ENCODE measurements around the gene ADAT3.

Gene ADAT3

GRCh38 chr19:1907563-1908363 lies 2.6 kb downstream of the ADAT3 start:
- ChIA-PET CTCF (no interaction called here), POLR2A (interaction anchor here (1.4 kb wide), 1 partner anchor 11 kb away, joined by 3 read pairs; no protein-coding TSS in a partner anchor)
- DNase-seq (ENCODE audit: extremely low spot score) = no peak
- TF ChIP-seq FOXK2 (IDR thresholded peaks at IDR 0.05) (no peak), ELF4 (IDR thresholded peaks at IDR 0.05) (no peak), CTBP1 (IDR thresholded peaks at IDR 0.05; ENCODE audit: borderline replicate concordance) (no peak), HDGF (IDR thresholded peaks at IDR 0.05; ENCODE audit: borderline replicate concordance) (no peak), LEF1 (IDR thresholded peaks at IDR 0.05; ENCODE audit: borderline replicate concordance) (no peak), FOXA1 (IDR thresholded peaks at IDR 0.05) (no peak), L3MBTL2 (conservative IDR thresholded peaks at IDR 0.05) (no peak), BHLHE40 (IDR thresholded peaks at IDR 0.05; ENCODE audit: borderline replicate concordance) (no peak), ZNF384 (IDR thresholded peaks at IDR 0.05) (no peak), NFRKB (IDR thresholded peaks at IDR 0.05) (no peak), TARDBP (IDR thresholded peaks at IDR 0.05) (no peak), ARNT (IDR thresholded peaks at IDR 0.05) (no peak), SUZ12 (IDR thresholded peaks at IDR 0.05) (no peak), SP1 (IDR thresholded peaks at IDR 0.05) (no peak), FOXM1 (IDR thresholded peaks at IDR 0.05; ENCODE audit: borderline replicate concordance) (no peak)
- TF ChIP-seq, protein P1, sequence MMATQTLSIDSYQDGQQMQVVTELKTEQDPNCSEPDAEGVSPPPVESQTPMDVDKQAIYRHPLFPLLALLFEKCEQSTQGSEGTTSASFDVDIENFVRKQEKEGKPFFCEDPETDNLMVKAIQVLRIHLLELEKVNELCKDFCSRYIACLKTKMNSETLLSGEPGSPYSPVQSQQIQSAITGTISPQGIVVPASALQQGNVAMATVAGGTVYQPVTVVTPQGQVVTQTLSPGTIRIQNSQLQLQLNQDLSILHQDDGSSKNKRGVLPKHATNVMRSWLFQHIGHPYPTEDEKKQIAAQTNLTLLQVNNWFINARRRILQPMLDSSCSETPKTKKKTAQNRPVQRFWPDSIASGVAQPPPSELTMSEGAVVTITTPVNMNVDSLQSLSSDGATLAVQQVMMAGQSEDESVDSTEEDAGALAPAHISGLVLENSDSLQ (IDR thresholded peaks at IDR 0.05) = no peak

- POLR2A ChIA-PET = no interaction called here
- TF ChIP-seq SUZ12 (IDR thresholded peaks at IDR 0.05) = no peak
- no peak for TF ChIP-seq NFRKB (IDR thresholded peaks at IDR 0.05)
- TF ChIP-seq BHLHE40 (IDR thresholded peaks at IDR 0.05; ENCODE audit: borderline replicate concordance) = no peak
- TF ChIP-seq FOXK2 (IDR thresholded peaks at IDR 0.05) = no peak
- no peak for TF ChIP-seq ARNT (IDR thresholded peaks at IDR 0.05)
- TF ChIP-seq HDGF (IDR thresholded peaks at IDR 0.05; ENCODE audit: borderline replicate concordance) = no peak
- TF ChIP-seq L3MBTL2 (conservative IDR thresholded peaks at IDR 0.05) = no peak
- TF ChIP-seq LEF1 (IDR thresholded peaks at IDR 0.05; ENCODE audit: borderline replicate concordance) = no peak
- no peak for TF ChIP-seq SP1 (IDR thresholded peaks at IDR 0.05)
- TF ChIP-seq ZNF384 (IDR thresholded peaks at IDR 0.05) = no peak
- no peak for TF ChIP-seq FOXM1 (IDR thresholded peaks at IDR 0.05; ENCODE audit: borderline replicate concordance)
- TF ChIP-seq, protein P1 (IDR thresholded peaks at IDR 0.05) = no peak
- no peak for TF ChIP-seq TARDBP (IDR thresholded peaks at IDR 0.05)
- TF ChIP-seq ELF4 (IDR thresholded peaks at IDR 0.05) = no peak
- TF ChIP-seq FOXA1 (IDR thresholded peaks at IDR 0.05) = no peak
- no peak for TF ChIP-seq CTBP1 (IDR thresholded peaks at IDR 0.05; ENCODE audit: borderline replicate concordance)
- CTCF ChIA-PET = no interaction called here
- DNase-seq (ENCODE audit: extremely low spot score) = no peak
Observed at GRCh38 chr19:1908364-1908678, 3.1 kb downstream of the ADAT3 start.

- no peak for DNase-seq (ENCODE audit: extremely low spot score)
- TF ChIP-seq SP1 (IDR thresholded peaks at IDR 0.05) = no peak
- TF ChIP-seq BHLHE40 (IDR thresholded peaks at IDR 0.05; ENCODE audit: borderline replicate concordance) = no peak
- TF ChIP-seq, protein P1 (IDR thresholded peaks at IDR 0.05) = no peak
- TF ChIP-seq ELF4 (IDR thresholded peaks at IDR 0.05) = no peak
- TF ChIP-seq ARNT (IDR thresholded peaks at IDR 0.05) = no peak
- no peak for TF ChIP-seq FOXA1 (IDR thresholded peaks at IDR 0.05)
- CTCF ChIA-PET = interaction anchor here (1.7 kb wide), 1 partner anchor 12 kb away, joined by 5 read pairs; no protein-coding TSS in a partner anchor
- POLR2A ChIA-PET = no interaction called here
Observed at GRCh38 chr19:1909761-1910080, 4.5 kb downstream of the ADAT3 start.

DNA sequence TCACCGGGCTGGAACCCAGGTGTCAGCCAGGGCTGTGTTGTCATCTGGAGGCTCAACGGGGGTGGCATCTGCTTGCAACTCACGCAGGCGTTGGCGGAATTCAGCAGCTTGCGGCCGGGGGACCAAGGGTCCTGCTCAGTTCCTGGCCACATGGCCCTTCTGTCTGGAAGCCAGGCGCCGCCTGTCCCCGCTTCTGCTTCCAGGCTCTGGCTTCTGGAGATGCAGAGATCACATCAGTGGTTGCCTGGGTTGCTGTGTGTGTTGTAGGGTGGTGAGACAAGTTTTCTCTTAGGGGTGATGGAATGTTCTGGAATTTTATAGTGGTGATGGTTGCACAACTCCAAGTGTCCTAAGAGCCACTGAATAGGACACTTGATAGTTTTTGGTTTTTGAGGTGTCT lies 5.0 kb downstream of the ADAT3 start:
- POLR2A ChIA-PET = no interaction called here
- TF ChIP-seq NFRKB (IDR thresholded peaks at IDR 0.05) (no peak), TARDBP (IDR thresholded peaks at IDR 0.05) (no peak), FOXK2 (IDR thresholded peaks at IDR 0.05) (no peak), HDGF (IDR thresholded peaks at IDR 0.05; ENCODE audit: borderline replicate concordance) (no peak), FOXM1 (IDR thresholded peaks at IDR 0.05; ENCODE audit: borderline replicate concordance) (no peak), SP1 (IDR thresholded peaks at IDR 0.05) (no peak), SUZ12 (IDR thresholded peaks at IDR 0.05) (no peak)
- TF ChIP-seq, protein P1 (IDR thresholded peaks at IDR 0.05) = no peak
- no peak for DNase-seq (ENCODE audit: extremely low spot score)
- CTCF ChIA-PET = interaction anchor here (0.7 to 1.7 kb wide), 2 partner anchors 13 to 67 kb away, joined by 5 read pairs; no protein-coding TSS in a partner anchor

DNA sequence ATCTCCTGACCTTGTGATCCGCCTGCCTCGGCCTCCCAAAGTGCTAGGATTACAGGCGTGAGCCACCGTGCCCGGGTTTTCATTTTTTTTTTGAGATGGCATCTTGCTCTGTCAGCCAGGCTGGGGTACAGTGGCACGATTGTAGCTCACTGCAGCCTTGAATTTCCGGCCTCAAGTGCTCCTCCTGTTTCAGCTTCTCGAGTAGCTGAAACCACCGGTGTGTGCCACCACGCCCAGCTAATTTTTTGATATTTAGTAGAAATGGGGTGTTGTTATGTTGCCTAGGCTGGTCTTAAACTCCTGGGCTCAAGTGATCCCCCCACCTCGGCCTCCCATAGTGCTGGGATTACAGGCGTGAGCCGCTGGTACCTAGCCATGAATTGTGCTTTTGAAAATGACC lies 5.9 kb downstream of the ADAT3 start:
- TF ChIP-seq ARNT (IDR thresholded peaks at IDR 0.05) = no peak
- TF ChIP-seq SUZ12 (IDR thresholded peaks at IDR 0.05) = no peak
- DNase-seq (ENCODE audit: extremely low spot score) = no peak
- CTCF ChIA-PET = no interaction called here
- POLR2A ChIA-PET = interaction anchor here (1.4 kb wide), 1 partner anchor 14 kb away, joined by 3 read pairs; no protein-coding TSS in a partner anchor

GRCh38 chr19:1911995-1912394 lies 6.8 kb downstream of the ADAT3 start:
- CTCF ChIA-PET = no interaction called here
- DNase-seq (ENCODE audit: extremely low spot score) = no peak
- TF ChIP-seq TARDBP (IDR thresholded peaks at IDR 0.05) = no peak
- POLR2A ChIA-PET = interaction anchor here (1.4 kb wide), 1 partner anchor 14 kb away, joined by 3 read pairs; no protein-coding TSS in a partner anchor

Data from HEK293T (cell line).